H1 (cell line): ENCODE results near the gene LYL1. TPM values are rescaled to one million over a fixed set of nuclear protein-coding genes. Genes with fewer than 3 reads are reported as not detected.

Source experiments
- BCL11A ChIP-seq, 2 experiments: IDR thresholded peaks; one replicate each; pipeline ENCODE4 v1.6.1; 2011; ENCODE audit warnings: low read depth in 2 of 2, low read length in 2 of 2, mild to moderate bottlenecking in 2 of 2
- E2F6 ChIP-seq: IDR thresholded peaks from 2 replicates; pipeline ENCODE4 v1.6.1; 2012; ENCODE audit warnings: inconsistent platforms
- POLR2A ChIP-seq, 2 experiments: IDR thresholded peaks; 1 replicate in 1 of 2; 2 replicates in 1 of 2; pipeline ENCODE4 v1.6.1; 2011; ENCODE audit warnings: low read depth in 2 of 2, low read length in 2 of 2, mild to moderate bottlenecking in 2 of 2; ENCODE audit errors: control extremely low read depth in 1 of 2
- SRF ChIP-seq: IDR thresholded peaks from 2 replicates; pipeline ENCODE4 v1.6.1; 2011; ENCODE audit warnings: mild to moderate bottlenecking, low read depth, low read length, moderate library complexity
- polyA plus RNA-seq, 7 experiments: library from polyadenylated mRNA; depleted of rRNA in 3 of 7; stranded (reverse) in 5 of 7; unstranded in 2 of 7; fragments of >200 nt in 5 of 7; fragments of 200-250 nt in 2 of 7; gene quantifications; 1 replicate in 5 of 7; 2 replicates in 1 of 7; 4 replicates in 1 of 7; pipeline versions ENCODE4 v1.2.1 to v1.2.3, GENCODE V29; 2011 to 2013; ENCODE audit warnings: missing spikeins in 2 of 7, mixed read lengths in 2 of 7
- total RNA-seq: library from RNA; stranded (reverse); fragmentation: NEBNext Ultra II Directional; extraction: Animal tissue kit (Norgen Biotek cat#: 25700); gene quantifications from 2 replicates; pipeline ENCODE4 v1.2.1, GENCODE V29; 2021

LYL1 gene
- total and polyA plus RNA-seq, 2 of the 8 experiments (the other 6 are each of a cell fraction or from before 2014, with no cell fraction given) = 0.58 to 0.76 TPM

- TF ChIP-seq E2F6 = peak; percentile 51; the same call in 1 of the 2 replicates
- peak; percentile 98 for TF ChIP-seq SRF
- peak in 1 of 2 experiments; percentile 83; a peak in 2 of 3 replicates for TF ChIP-seq POLR2A (IDR thresholded peaks at IDR 0.05; ENCODE audit: control extremely low read depth in 1 of 2, low read depth in 2 of 2, low read length in 2 of 2)
- TF ChIP-seq BCL11A (IDR thresholded peaks at IDR 0.05; ENCODE audit: low read depth in 2 of 2, low read length in 2 of 2) = no peak
Observed at GRCh38 chr19:13151605-13152355, 49.1 kb upstream of the LYL1 start (continued).
